ENCODE data around the gene LAGE3.
"Not testable (repeated sequence)": the region's sequence is repeated elsewhere in the genome, so short reads cannot be mapped to it uniquely, and the experiment has no call there.

LAGE3 gene

GRCh38 chrX:154502098-154502497, 23.0 kb upstream of the LAGE3 start:
- in situ Hi-C loops (cut with MboI; ENCODE audit: low pct_unique_long_range_greater_than_20kb, low sequenced_read_pairs, unreplicated experiment) = no loop called here
- DNase-seq (ENCODE audit: low spot score) = no peak
- TF ChIP-seq, protein P1, sequence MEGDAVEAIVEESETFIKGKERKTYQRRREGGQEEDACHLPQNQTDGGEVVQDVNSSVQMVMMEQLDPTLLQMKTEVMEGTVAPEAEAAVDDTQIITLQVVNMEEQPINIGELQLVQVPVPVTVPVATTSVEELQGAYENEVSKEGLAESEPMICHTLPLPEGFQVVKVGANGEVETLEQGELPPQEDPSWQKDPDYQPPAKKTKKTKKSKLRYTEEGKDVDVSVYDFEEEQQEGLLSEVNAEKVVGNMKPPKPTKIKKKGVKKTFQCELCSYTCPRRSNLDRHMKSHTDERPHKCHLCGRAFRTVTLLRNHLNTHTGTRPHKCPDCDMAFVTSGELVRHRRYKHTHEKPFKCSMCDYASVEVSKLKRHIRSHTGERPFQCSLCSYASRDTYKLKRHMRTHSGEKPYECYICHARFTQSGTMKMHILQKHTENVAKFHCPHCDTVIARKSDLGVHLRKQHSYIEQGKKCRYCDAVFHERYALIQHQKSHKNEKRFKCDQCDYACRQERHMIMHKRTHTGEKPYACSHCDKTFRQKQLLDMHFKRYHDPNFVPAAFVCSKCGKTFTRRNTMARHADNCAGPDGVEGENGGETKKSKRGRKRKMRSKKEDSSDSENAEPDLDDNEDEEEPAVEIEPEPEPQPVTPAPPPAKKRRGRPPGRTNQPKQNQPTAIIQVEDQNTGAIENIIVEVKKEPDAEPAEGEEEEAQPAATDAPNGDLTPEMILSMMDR (IDR thresholded peaks at IDR 0.05; ENCODE audit: extremely low read depth, insufficient read depth, missing control alignments) = no peak

- DNase-seq (ENCODE audit: low spot score); in situ Hi-C loops (cut with MboI; ENCODE audit: low pct_unique_long_range_greater_than_20kb, low sequenced_read_pairs, unreplicated experiment): not testable (repeated sequence)
Measured at GRCh38 chrX:154501423-154501822, 22.3 kb upstream of the LAGE3 start.

DNA sequence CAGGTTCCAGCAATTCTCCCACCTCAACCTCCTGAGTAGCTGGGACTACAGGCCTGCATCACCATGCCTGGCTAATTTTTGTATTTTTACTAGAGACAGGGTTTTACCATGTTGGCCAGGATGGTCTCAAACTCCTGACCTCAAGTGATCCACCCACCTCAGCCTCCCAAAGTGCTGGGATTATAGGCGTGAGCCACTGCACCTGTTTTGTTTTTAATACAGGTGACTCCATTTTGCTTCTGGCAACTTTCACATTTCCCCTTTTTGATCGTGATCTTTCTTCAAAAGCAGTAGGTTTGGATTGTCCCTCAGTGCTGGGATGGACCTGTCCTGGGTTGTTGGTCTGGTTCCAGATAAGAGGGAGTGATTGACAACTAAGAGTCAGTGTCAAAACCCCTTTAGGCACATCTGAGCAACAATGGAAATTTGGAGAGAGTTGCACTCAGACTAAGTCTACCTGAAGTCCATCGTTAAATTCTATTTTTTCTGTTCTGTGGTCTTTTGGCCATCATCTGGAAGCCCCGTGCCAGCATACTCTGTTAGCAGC, 17.6 kb upstream of the LAGE3 start:
- in situ Hi-C loops (cut with MboI; ENCODE audit: low pct_unique_long_range_greater_than_20kb, low sequenced_read_pairs, unreplicated experiment); DNase-seq (ENCODE audit: low spot score): not testable (repeated sequence)

GRCh38 chrX:154495472-154495922, 16.4 kb upstream of the LAGE3 start:
- no peak for DNase-seq (ENCODE audit: low spot score)
- in situ Hi-C loops (cut with MboI; ENCODE audit: low pct_unique_long_range_greater_than_20kb, low sequenced_read_pairs, unreplicated experiment) = no loop called here
- TF ChIP-seq, protein P1 (IDR thresholded peaks at IDR 0.05; ENCODE audit: extremely low read depth, insufficient read depth, missing control alignments) = no peak

- DNase-seq (ENCODE audit: low spot score) = no peak
- TF ChIP-seq, protein P1 (IDR thresholded peaks at IDR 0.05; ENCODE audit: extremely low read depth, insufficient read depth, missing control alignments) = no peak
- in situ Hi-C loops (cut with MboI; ENCODE audit: low pct_unique_long_range_greater_than_20kb, low sequenced_read_pairs, unreplicated experiment) = no loop called here
Measured at GRCh38 chrX:154494715-154495114, 15.6 kb upstream of the LAGE3 start.

GRCh38 chrX:154490414-154491083, 11.5 kb upstream of the LAGE3 start, which contains the start of gene SLC10A3:
TSS of gene SLC10A3 (minus strand) at chrX:154490629. CDS start at chrX:154488940, 1,689 bp downstream.
- DNase-seq (ENCODE audit: low spot score) = peak; percentile 95
- TF ChIP-seq, protein P1 (IDR thresholded peaks at IDR 0.05; ENCODE audit: extremely low read depth, insufficient read depth, missing control alignments) = no peak
- in situ Hi-C loops (cut with MboI; ENCODE audit: low pct_unique_long_range_greater_than_20kb, low sequenced_read_pairs, unreplicated experiment) = no loop called here

- in situ Hi-C loops (cut with MboI; ENCODE audit: low pct_unique_long_range_greater_than_20kb, low sequenced_read_pairs, unreplicated experiment) = no loop called here
- no peak for DNase-seq (ENCODE audit: low spot score)
- TF ChIP-seq, protein P1 (IDR thresholded peaks at IDR 0.05; ENCODE audit: extremely low read depth, insufficient read depth, missing control alignments) = no peak
Measured at GRCh38 chrX:154490021-154490413, 10.9 kb upstream of the LAGE3 start.

Measured in GM13977 (cell line).